OCI-LY3 (cell line): ENCODE results near the gene GPR89A.

Source experiments
- CTCF ChIP-seq: fragments of 200-600, 300-600 bp; sonication (generic); IDR thresholded peaks from 2 replicates; pipeline ENCODE4 v1.5.1; 2014; ENCODE audit warnings: antibody characterized with exemption, low read length, low read depth
- EZH2phosphoT487 ChIP-seq: fragments of 200-600 bp; shearing (Covaris generic); IDR thresholded peaks from 2 replicates; pipeline ENCODE4 v1.6.1; 2018; ENCODE audit warnings: antibody characterized with exemption, mixed run types, low read depth

- TF ChIP-seq CTCF = no peak
- no peak for TF ChIP-seq EZH2phosphoT487
These were observed 111.7 kb downstream of the GPR89A start, which contains the start of gene CD160 for GRCh38 chr1:145719230-145720079.
